RWPE1 (cell line): ENCODE results near the gene NOS3.
A peak's percentile ranks its signal among the peaks of the same experiment; 100 is the strongest.

Experiments
- CTCF ChIA-PET: fragments of 350-600 bp; sonication (Branson Sonifier 250); formaldehyde crosslinking; extraction: SDS; loops from one replicate; lab custom pipeline; 2021; lab: Yijun Ruan, JAX
- POLR2A ChIA-PET: fragments of 400-600 bp; formaldehyde crosslinking; extraction: SDS; loops from one replicate; lab custom pipeline; 2020; ENCODE audit warnings: antibody characterized with exemption; ENCODE audit not compliant: low non-redundant PET; lab: Yijun Ruan, JAX
- DNase-seq: peaks from one replicate; pipeline ENCODE4 v3.0.0; 2012; ENCODE audit warnings: low spot score
- H3K27ac ChIP-seq: fragments of 450-650 bp; 2 replicates; pipeline ENCODE4 v1.5.1; 2017
- TF ChIP-seq, protein P1 (sequence below): fragments of 450-650 bp; conservative IDR thresholded peaks from 2 replicates; pipeline ENCODE4 v1.5.1; 2017; ENCODE audit warnings: low read depth, mild to moderate bottlenecking

Gene NOS3

DNA sequence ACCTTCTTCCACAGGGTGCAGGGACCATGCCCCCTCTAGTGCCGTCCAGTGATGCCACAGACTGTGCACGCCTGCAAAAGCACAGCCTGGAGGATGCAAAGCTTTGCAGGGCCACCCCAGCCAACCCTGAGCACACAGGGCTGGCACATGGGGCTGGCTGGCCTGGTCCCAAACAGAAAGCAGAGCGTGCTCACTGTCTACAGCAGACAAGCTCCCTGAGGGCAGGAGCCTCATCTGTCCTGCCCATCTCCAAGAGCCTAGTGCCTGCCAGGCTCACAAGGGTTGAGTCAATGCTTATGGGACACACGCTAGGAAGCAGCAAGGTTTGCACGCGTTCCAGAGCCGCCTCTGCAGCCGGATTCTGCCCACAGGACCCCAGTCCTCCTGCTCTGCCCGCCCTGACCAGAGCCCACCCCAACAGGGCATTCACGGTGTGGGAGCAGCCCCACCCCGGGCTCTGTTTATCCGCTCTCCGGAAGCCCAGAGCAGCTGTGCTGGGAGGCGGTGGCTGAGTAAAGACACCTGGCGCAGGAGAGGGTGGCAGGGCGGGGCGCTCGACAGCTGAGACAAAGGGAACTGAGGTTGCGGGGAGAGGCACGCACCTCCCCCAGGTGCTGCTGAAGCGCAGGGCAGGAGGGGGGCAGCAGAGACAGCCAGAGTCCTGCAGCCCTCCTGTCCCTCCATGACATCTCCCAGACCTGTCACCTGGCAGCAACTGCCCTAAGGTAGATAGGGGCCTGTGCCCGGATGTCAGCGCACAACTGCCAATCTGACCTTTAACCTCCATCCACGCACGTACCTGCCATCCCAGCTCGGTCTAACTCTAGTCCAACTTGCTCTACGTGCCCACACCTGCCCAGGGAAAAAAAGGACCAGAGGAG, 17.0 kb upstream of the NOS3 start:
- ChIA-PET POLR2A (no interaction called here), CTCF (no interaction called here)
- no peak for DNase-seq
- TF ChIP-seq, protein P1, sequence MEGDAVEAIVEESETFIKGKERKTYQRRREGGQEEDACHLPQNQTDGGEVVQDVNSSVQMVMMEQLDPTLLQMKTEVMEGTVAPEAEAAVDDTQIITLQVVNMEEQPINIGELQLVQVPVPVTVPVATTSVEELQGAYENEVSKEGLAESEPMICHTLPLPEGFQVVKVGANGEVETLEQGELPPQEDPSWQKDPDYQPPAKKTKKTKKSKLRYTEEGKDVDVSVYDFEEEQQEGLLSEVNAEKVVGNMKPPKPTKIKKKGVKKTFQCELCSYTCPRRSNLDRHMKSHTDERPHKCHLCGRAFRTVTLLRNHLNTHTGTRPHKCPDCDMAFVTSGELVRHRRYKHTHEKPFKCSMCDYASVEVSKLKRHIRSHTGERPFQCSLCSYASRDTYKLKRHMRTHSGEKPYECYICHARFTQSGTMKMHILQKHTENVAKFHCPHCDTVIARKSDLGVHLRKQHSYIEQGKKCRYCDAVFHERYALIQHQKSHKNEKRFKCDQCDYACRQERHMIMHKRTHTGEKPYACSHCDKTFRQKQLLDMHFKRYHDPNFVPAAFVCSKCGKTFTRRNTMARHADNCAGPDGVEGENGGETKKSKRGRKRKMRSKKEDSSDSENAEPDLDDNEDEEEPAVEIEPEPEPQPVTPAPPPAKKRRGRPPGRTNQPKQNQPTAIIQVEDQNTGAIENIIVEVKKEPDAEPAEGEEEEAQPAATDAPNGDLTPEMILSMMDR: no peak
- no peak overlapping the region for H3K27ac ChIP-seq

DNA sequence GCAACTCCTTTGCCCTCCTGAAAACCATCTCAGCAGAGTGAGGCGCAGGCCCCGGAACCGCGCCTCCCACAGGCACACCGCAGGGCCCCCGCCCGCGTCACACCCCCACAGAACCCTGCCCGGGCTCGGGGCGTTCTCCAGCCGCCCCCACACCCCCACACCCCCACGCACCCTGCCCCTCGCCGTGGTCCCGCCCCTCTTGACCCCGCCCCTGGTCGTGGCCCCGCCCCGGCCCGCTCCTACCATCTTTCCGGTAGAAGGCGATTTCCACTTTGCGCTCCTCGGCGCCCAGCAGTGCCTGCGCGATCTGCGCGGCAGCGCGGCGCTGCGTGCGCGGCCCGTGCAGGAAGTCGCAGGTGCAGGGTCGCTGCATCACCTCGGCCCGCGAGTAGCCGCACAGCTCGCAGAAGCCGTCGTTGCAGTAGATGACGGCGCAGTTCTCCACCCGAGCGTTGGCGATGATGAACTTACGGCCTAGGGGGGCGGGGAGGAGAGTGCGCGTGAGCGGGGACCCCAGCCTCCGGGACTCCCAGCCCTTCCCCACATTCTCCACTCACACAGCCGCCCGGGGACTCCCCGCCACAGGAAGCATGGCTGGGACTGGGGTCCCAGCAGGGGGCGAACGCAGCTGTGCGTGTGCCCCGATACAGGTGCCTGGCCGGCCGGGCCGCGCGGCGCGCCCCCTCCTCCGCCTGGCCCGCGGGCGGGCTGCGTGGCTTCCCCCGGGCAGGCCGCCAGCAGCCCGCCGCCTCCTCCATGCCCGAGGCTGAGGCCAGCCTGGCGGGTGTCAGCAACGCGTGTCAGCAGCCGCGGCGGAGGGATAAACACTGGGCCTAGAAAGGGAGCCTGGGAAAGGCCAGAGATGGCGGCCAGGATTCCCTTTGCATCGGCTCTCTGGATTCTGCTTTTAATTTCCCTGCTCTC, 16.1 kb upstream of the NOS3 start:
- H3K27ac ChIP-seq: no peak overlapping the region
- TF ChIP-seq, protein P1: no peak; the same call in 1 of the 2 replicates
- DNase-seq: peak; percentile 17
- ChIA-PET CTCF (interaction anchor here (0.5 to 1.6 kb wide), 2 partner anchors 12 to 1149 kb away, joined by 5 read pairs; no protein-coding TSS in a partner anchor), POLR2A (no interaction called here)

DNA sequence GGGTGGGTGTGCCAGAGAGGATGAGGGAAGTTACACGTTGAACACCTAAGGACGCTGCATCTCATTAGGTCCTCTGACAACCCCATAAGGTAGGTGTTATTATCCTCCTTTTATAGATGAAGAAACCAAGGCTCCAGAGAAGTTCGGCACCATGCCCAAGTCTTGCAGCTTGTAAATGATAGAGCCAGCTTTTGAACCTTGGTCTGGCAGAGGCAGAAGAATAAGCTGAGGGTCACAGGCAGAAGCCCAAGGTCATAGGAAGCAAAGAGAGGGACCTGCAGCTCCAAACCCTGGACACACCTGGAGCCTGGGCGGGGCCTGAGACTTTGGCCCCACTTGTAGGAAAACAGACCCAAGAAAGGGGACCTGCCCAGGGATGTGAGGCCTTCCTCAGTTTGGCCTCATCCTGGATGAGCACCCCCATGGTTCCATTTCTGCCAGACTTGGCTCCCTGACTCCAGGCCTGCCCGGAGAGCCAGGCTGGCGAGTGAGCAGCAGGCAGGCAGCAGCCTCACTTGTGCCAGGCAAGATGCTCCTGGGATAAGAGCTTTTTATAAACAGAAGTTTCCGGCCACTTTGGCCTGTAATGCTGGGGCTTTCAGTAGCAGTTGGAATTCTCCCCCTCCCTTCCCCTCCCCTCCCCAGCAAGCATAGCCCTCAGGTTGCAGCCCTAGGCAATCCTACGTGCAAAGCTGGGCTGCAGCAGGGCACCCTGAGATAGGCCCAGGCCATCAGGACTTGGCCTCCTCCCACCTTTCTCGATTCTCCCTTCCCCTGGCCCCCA, 15.1 kb upstream of the NOS3 start:
- ChIA-PET CTCF (interaction anchor here (1.6 kb wide), 1 partner anchor 13 kb away, joined by 5 read pairs; no protein-coding TSS in a partner anchor), POLR2A (no interaction called here)
- no peak overlapping the region for H3K27ac ChIP-seq
- no peak for DNase-seq
- TF ChIP-seq, protein P1: no peak

DNA sequence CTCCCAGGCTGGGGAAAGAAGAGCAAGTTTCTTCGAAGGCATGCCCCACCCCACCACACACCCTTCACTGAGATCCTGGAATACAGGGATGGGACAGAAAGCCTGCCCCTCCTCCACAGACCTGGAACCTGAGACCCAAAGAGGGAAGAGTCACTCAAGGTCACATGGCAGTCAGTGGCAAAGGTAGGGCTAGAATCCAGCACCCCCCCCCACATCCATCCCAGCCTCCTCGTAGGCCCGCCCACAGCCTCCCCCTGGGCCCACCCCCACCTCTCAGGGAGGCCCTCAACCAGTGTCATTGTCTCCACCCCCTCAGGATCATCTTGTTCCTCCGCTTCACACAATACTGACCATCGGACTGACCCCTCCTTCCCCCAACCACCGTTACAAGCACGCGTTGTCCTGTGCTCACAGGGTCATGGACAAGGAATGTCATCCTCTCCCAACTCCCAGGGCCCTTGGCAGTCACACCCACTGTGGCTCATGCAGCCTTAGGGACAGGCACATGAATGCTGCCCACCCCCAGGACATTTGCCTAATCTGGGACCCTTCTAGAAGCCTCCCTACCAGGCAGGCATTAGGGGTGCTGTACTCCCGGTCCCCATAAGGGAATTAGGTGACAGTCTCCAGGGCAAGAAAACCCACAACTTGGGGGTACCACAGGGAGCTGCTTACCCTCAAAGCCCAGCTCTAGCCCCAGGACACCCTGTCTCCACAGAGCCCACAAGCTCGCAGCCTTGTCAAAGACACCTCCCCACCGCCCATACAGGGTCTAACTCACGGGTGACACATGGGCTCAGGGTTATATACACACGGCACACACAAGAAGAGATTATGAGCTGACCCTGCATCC, 14.1 kb upstream of the NOS3 start:
- no peak overlapping the region for H3K27ac ChIP-seq
- POLR2A ChIA-PET: no interaction called here
- CTCF ChIA-PET: interaction anchor here (1.6 kb wide), 1 partner anchor 14 kb away, joined by 5 read pairs; no protein-coding TSS in a partner anchor
- TF ChIP-seq, protein P1: no peak
- no peak for DNase-seq

DNA sequence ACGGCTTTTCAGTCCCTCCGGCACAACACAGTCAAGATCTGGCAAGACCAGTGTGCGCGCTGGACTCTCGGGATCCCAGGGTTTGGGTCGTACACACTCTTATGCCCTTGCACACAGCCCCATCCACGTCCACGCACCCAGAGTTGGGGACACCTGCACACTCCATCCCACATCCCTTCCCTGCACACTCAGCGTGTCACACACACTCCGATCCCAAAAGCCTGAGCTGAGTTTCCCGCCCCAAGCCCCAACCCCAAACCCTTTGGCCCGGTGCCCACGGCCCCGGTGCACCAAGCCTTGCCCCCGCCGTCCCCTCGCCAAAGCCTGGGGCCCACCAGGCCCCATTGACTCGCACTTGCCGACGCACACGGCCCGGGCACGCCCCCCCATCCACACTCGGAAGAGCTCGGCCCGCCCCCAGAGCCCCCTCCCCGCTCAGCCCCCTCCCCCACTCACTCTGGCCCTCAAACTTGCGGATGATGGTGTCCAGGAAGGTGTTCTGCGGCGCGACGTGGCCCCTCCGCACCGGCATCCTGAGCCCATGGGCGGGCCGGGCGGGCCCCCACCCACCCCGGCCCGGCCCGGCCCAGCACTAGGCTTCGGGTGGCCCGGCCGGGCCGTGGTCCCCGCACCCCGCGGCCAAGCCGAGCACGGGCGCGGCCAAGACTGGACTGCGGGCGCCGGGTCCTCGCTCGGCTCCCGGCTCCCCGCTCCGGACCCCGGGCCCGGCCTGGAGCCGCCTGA, 13.3 kb upstream of the NOS3 start:
- ChIA-PET CTCF (no interaction called here), POLR2A (no interaction called here)
- no peak for DNase-seq
- no peak overlapping the region for H3K27ac ChIP-seq
- TF ChIP-seq, protein P1: no peak
